Effector memory CD8-positive, alpha-beta T cell (primary cell): Measurements from ENCODE around the gene FIBCD1.

Experiments
- ATAC-seq: fragments of 150-1000 bp; cut with Tn5 transposase; replicated peaks from 2 replicates; pipeline ENCODE4 v1.10.0; 2021; ENCODE audit warnings: mild to moderate bottlenecking, moderate library complexity
- DNase-seq, 3 experiments: peaks; one replicate each; pipeline ENCODE4 v3.0.0; 2021
- H3K27ac Mint-ChIP-seq, 2 donors: one replicate each; pipeline ENCODE4 v1.8.0; 2022; ENCODE audit warnings: mild to moderate bottlenecking in 2 of 2, mixed read lengths in 2 of 2, moderate library complexity in 2 of 2
- H3K27me3 Mint-ChIP-seq, 2 donors: one replicate each; pipeline ENCODE4 v1.8.0; 2022; ENCODE audit warnings: mixed read lengths in 2 of 2
- H3K36me3 Mint-ChIP-seq: one replicate; pipeline ENCODE4 v1.8.0; 2022; ENCODE audit warnings: mild to moderate bottlenecking, moderate library complexity, mixed read lengths; ENCODE audit not compliant: insufficient read depth
- H3K4me1 Mint-ChIP-seq, 2 donors: one replicate each; pipeline ENCODE4 v1.8.0; 2022; ENCODE audit warnings: low read depth in 2 of 2, mixed read lengths in 2 of 2
- H3K4me3 Mint-ChIP-seq, 2 donors: one replicate each; pipeline ENCODE4 v1.8.0; 2022; ENCODE audit warnings: mild to moderate bottlenecking in 2 of 2, mixed read lengths in 2 of 2, moderate library complexity in 2 of 2
- H3K9me3 Mint-ChIP-seq, 2 donors: one replicate each; pipeline ENCODE4 v1.8.0; 2022; ENCODE audit warnings: mixed read lengths in 2 of 2

FIBCD1 gene

DNA sequence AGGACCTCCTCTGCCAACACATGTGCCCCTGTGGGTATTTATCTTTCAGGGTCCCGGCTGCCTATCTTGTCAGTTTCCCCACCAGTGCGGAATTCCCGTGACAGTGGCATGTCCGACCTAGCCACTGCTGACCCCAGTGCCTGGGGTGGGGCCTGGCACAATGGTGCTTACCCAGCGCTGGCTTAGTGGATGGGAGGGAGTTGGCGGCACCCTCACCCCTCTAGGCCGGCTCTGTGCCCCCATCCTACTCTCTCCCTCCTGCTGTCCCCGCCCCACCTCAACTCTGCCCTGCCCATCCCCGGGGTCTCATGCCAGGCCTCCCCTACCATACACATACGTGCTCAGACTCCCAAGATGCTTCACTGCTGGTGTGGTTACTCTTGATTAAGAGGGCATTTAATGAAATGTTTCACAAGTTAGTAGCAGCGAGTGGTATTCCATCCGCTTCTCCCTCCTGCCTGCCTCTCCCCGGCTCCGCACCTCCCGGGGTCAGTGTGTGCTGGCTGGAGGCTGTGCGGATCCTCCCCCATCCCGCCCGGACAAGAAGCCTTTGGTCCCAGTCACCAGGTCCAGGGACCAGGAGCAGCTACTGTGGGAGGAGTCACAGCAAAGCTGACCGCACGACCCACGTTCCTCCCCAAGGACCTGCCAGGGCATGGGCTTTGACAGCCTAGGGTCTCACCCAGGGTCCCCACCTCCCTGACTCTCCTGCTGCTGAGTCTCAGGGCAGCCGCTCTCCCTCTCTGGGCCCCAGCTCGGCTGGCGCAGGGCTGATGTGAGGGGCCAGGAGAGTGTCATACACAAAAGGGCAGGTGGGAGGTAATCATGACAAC lies 32.9 kb downstream of the FIBCD1 start:
- Mint-ChIP-seq H3K4me1 (peaks cover 0 to 3% of the 10 kb centered on the region in 2 donors), H3K4me3 (no peak overlapping the region), H3K27ac (no peak overlapping the region), H3K9me3 (no peaks in the 10 kb centered on the region), H3K36me3 (no peaks in the 10 kb centered on the region), H3K27me3 (peaks cover 10 to 60% of the 10 kb centered on the region in 2 donors)
- ATAC-seq (no peak), DNase-seq (no peak)

- H3K27me3 Mint-ChIP-seq, result peaks cover 16 to 64% of the 10 kb centered on the region in 2 donors
- no peak overlapping the region for H3K4me3 Mint-ChIP-seq
- no peaks in the 10 kb centered on the region for H3K9me3 Mint-ChIP-seq
- H3K4me1 Mint-ChIP-seq, result no peaks in the 10 kb centered on the region
- H3K36me3 Mint-ChIP-seq, result no peaks in the 10 kb centered on the region
- no peak overlapping the region for H3K27ac Mint-ChIP-seq
- ATAC-seq (no peak), DNase-seq (no peak)
These were observed 33.7 kb downstream of the FIBCD1 start for GRCh38 chr9:130905125-130905901.

DNA sequence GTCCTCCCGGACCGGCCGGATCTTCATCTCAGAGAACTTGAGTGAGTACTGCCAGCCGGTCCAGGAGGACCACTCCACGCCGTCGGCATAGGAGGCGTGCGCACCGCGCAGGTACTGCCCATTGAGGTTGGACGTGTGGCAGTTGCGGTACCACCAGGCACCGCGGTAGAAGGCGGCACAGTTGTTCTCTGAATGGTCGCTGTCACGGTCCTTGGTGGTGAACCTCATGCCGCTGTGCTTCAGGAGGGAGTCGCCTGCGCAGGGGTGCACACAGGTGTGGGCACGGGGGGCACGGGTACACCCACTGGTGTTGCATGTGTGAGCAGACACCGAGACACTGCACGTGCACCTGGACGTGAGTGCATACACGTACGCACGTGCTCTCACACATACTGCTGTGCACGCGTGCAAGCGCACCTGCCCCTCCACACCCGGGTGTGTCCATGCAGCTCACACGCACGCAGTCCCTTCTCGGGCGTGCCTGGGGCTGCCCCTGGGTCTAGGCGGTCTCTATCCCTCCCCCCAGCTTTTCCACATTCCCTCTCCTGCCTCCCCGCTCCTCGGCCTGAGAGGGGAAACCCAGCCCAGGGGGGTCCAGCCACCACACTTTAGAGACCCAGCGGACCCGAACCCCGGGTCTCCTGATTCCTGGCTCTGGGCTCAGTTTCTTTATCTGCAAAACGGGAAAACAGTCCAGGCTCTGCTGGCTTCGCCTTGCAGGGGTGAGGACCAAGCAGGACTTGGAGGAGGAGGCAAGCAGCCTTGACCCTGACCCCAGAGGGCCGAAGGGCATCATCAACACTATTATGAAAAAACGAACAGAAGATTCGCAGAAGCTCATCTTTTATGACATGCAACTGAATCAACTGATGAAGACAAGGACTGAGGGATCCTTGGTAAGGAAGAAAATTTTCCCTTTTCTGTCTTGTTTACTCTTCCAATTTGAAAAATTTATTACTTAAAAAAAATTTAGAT lies 34.7 kb downstream of the FIBCD1 start:
- Mint-ChIP-seq H3K27me3 (peaks cover 16 to 73% of the 10 kb centered on the region in 2 donors), H3K27ac (peak overlapping the region in 1 of 2 donors; percentile 60), H3K36me3 (no peaks in the 10 kb centered on the region), H3K4me3 (no peak overlapping the region), H3K9me3 (no peaks in the 10 kb centered on the region), H3K4me1 (no peaks in the 10 kb centered on the region)
- ATAC-seq (no peak), DNase-seq (no peak)

DNA sequence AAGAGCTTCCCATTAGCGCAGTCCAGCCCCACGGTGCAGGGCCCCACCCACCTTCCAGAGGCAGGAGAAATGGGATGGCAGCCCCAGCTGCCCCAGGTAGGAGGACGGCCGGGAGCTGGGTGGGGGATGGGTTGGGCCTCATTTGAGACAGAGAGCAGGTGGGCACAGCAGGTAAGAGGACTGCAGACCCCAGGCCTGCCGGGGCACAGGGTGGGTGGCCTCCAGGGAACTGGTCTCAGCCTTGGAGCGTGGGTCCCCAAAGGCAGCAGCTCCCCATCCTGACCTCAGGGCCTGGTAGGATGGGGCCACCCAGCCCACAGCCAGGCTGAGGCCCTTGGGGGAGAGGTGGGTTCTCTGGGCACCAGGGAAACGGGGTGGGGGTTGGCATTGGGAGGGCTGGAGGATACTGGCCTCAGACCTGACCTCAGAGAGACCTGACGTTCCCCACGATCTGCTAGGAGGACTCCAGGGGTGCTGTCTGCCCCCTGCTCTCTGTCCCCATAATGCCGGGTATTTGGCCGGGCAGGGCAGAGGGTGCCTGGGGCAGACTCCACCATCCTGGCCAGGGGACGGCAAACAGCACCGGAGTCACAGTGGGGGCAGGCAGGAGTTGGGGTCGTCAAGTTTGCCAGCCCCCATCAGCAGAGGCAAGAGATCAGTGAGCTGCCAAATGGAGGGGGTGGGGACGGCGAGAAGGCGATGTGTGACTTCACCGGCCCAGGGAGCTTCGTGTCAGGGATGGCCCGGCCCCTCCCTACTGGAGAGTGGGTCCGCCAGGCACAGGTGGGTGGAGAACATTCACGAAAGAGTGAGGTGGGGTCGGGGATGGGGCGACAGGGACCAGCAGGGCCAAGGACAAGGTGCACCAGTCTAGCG lies 35.6 kb downstream of the FIBCD1 start:
- H3K27ac Mint-ChIP-seq, result peak overlapping the region in 1 of 2 donors; percentile 60
- H3K4me3 Mint-ChIP-seq, result no peak overlapping the region
- no peak for DNase-seq
- H3K9me3 Mint-ChIP-seq, result no peaks in the 10 kb centered on the region
- ATAC-seq, result no peak
- H3K4me1 Mint-ChIP-seq, result no peaks in the 10 kb centered on the region
- no peaks in the 10 kb centered on the region for H3K36me3 Mint-ChIP-seq
- H3K27me3 Mint-ChIP-seq, result peaks cover 16 to 72% of the 10 kb centered on the region in 2 donors

DNA sequence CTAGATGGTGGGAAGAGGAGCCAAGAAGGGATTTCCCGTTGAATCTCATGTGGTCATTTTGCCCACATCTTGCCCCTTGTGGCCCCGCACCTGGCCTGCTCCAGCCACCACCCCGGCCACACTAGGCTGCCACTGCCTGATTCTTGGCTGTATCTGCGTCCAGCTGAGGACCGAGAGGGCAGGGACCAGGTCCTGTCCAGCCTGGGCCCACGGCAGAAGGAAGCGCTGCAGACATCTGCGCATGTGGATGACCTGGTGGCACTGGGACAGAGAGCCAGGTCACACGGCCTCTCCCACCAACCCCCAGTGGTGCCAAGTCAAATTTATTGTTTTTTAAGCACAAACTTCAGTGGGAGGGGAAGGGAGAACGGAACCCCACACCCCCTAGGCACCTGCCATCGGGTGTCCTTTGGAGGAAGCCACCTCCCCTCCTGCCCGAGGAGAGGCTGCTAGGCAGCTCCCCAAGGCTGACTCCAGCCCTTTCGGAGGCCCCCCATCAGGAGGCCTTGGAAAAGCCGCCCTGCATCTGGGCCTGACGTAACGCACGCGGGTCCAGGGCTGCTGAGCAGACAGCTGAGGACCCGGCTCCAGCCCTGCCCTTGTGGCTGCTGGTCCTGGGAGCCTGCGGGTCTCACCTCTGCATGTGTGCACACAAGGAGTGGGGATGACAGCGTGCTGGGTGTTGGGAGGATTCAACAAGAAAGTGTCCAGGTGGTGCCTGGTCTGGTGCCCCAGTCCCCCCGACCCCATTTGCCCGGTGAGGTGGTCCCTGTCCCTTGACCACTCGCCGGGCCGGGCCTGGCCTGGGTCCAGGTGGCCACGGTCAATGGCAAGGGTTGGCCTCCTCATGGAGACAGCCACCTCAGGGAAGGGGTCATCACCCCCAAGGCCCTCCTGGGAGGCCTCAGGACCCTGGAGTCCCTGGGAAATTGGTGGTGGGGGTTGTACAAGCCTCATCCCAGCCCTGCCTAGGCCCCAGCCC lies 36.6 kb downstream of the FIBCD1 start:
- ATAC-seq (no peak), DNase-seq (no peak)
- Mint-ChIP-seq H3K4me3 (no peak overlapping the region), H3K4me1 (no peaks in the 10 kb centered on the region), H3K9me3 (no peaks in the 10 kb centered on the region), H3K27me3 (peaks cover 16 to 62% of the 10 kb centered on the region in 2 donors), H3K27ac (no peak overlapping the region), H3K36me3 (no peaks in the 10 kb centered on the region)

DNA sequence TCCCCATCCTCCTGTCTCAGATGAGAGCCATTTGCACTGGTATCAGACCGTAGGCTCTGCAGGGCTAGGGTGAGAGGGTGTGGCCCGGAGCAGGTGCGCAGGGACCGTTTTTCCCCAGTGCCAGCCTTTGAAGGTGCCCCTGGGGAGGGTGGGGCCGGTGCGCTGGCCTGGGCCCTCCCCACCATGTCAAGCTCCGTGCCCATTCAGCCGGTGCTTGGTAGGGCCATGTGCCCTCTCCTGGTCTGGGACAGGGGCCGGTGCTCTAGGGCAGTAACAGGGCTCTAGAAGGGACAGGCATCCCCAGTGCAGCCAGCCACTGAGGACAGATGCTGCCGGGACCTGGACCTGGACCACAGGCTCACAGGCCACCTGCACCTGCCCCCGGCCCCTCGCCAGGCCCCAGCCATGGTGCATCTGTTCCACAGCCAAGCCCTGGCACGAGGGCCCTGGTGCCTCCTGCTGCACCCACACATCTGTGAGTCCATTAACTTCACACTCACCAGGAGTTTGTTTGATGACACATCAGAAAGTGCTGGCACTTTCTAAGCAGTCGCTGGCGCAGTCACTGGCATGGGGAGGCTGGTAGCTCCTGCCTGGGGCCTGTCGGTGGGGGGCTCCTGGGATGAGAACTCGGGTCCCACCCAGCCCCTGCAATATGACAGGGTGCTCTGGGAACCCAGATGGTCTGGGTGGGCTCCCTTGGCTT lies 37.4 kb downstream of the FIBCD1 start:
- Mint-ChIP-seq H3K9me3 (no peaks in the 10 kb centered on the region), H3K36me3 (no peaks in the 10 kb centered on the region), H3K27me3 (peaks cover 11 to 54% of the 10 kb centered on the region in 2 donors), H3K27ac (no peak overlapping the region), H3K4me1 (no peaks in the 10 kb centered on the region), H3K4me3 (no peak overlapping the region)
- ATAC-seq, result no peak
- DNase-seq, result no peak

DNA sequence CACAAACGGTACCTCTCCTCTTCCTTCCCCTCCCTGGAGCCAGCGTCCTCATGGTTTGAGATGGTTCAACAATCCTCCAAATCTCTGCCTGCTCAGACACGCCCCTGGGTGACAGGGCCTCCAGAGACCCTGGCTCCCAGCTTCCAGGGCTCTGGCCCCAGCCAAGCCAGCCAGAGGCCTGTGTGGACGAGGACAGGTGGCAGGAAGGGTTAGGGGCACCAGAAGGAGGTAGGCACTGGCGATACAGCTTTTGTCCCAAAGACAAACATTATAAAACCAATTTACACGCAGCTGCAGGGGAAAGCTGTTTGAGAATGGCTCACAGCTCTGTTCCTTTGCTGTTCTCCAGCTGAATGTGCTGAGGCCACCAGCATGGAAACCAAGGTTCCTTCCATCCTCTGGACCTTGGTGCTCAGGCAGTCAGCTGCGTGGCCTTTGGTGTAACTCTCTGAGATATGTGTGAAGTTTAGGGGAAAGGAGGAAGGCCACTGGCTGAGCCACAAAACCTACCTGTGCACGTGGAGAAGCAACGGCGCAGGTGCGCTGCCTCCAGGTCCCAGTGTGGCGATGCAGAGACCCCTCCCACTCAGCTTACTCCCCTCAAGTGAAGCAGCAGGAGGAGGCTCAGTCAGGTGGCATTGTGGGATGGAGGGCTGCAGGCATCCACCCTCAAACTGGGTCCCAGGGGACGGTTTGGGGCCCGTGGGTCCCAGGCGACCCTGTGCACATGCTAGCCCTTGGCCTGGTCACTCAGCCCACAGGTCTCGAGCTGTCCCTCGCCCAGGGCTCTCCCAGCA lies 38.1 kb downstream of the FIBCD1 start:
- H3K27me3 Mint-ChIP-seq, result peaks cover 11 to 46% of the 10 kb centered on the region in 2 donors
- no peak overlapping the region for H3K27ac Mint-ChIP-seq
- no peaks in the 10 kb centered on the region for H3K36me3 Mint-ChIP-seq
- H3K9me3 Mint-ChIP-seq, result no peaks in the 10 kb centered on the region
- ATAC-seq (no peak), DNase-seq (no peak)
- no peak overlapping the region for H3K4me3 Mint-ChIP-seq
- no peaks in the 10 kb centered on the region for H3K4me1 Mint-ChIP-seq

- H3K4me3 Mint-ChIP-seq, result no peak overlapping the region
- DNase-seq, result no peak
- peaks cover 4% of the 10 kb centered on the region for H3K36me3 Mint-ChIP-seq
- no peak for ATAC-seq
- no peak overlapping the region for H3K27ac Mint-ChIP-seq
- no peaks in the 10 kb centered on the region for H3K4me1 Mint-ChIP-seq
- no peaks in the 10 kb centered on the region for H3K9me3 Mint-ChIP-seq
- H3K27me3 Mint-ChIP-seq, result peaks cover 11 to 32% of the 10 kb centered on the region in 2 donors
These were observed 39.8 kb downstream of the FIBCD1 start for GRCh38 chr9:130899051-130899748.

- Mint-ChIP-seq H3K27ac (no peak overlapping the region), H3K4me1 (peaks cover 0 to 1% of the 10 kb centered on the region in 2 donors), H3K9me3 (no peaks in the 10 kb centered on the region), H3K27me3 (peaks cover 8 to 28% of the 10 kb centered on the region in 2 donors), H3K4me3 (no peak overlapping the region), H3K36me3 (peaks cover 4% of the 10 kb centered on the region)
- ATAC-seq (no peak), DNase-seq (no peak)
These were observed 40.5 kb downstream of the FIBCD1 start for GRCh38 chr9:130898552-130898852.

GRCh38 chr9:130897848-130898551 lies 41.0 kb downstream of the FIBCD1 start:
- no peak overlapping the region for H3K4me3 Mint-ChIP-seq
- no peak for ATAC-seq
- peaks cover 4% of the 10 kb centered on the region for H3K36me3 Mint-ChIP-seq
- H3K9me3 Mint-ChIP-seq, result no peaks in the 10 kb centered on the region
- no peak overlapping the region for H3K27ac Mint-ChIP-seq
- DNase-seq, result no peak
- H3K4me1 Mint-ChIP-seq, result peaks cover 0 to 1% of the 10 kb centered on the region in 2 donors
- H3K27me3 Mint-ChIP-seq, result peaks cover 6 to 23% of the 10 kb centered on the region in 2 donors
